ENCODE data around the gene TEX54. TPM values are rescaled to one million over a fixed set of nuclear protein-coding genes. Genes with fewer than 3 reads are reported as not detected.
A peak's percentile ranks its signal among the peaks of the same experiment; 100 is the strongest.

Gene TEX54
- total and polyA plus RNA-seq, 2 of the 13 experiments (the other 11 are each of a cell fraction or from before 2014, with no cell fraction given): not detected

GRCh38 chr11:62856333-62856895, 23.8 kb upstream of the TEX54 start (continued):
- TF ChIP-seq ZNF512 (CRISPR knock-in tag; IDR thresholded peaks at IDR 0.05): no peak
- 0 out of 2 replicates have a peak, but pooled peaks have one; percentile 44 for TF ChIP-seq NR2F2 (IDR thresholded peaks at IDR 0.05; ENCODE audit: borderline replicate concordance, low read depth)
- 0 out of 2 replicates have a peak, but pooled peaks have one; percentile 41 for TF ChIP-seq ZNF816 (CRISPR knock-in tag; IDR thresholded peaks at IDR 0.05; ENCODE audit: borderline replicate concordance)
- 0 out of 2 replicates have a peak, but pooled peaks have one; percentile 15 for TF ChIP-seq ZMAT3 (CRISPR knock-in tag; conservative IDR thresholded peaks at IDR 0.05)
- peak; percentile 11 for TF ChIP-seq JARID2 (CRISPR knock-in tag; IDR thresholded peaks at IDR 0.05; ENCODE audit: insufficient replicate concordance)
- TF ChIP-seq MLXIP (CRISPR knock-in tag; IDR thresholded peaks at IDR 0.05; ENCODE audit: borderline replicate concordance): 0 out of 2 replicates have a peak, but pooled peaks have one; percentile 78
- TF ChIP-seq REXO4 (CRISPR knock-in tag; IDR thresholded peaks at IDR 0.05; ENCODE audit: borderline replicate concordance): 0 out of 2 replicates have a peak, but pooled peaks have one; percentile 36
- TF ChIP-seq ASH2L (IDR thresholded peaks at IDR 0.05; ENCODE audit: insufficient read length, low read depth, low read length): no peak
- TF ChIP-seq ZNF768 (CRISPR knock-in tag; IDR thresholded peaks at IDR 0.05): no peak
- 0 out of 4 replicates have a peak, but pooled peaks of 1 of the 2 experiments have one; percentile 12 for TF ChIP-seq HMGXB4 (CRISPR knock-in tag; IDR thresholded peaks at IDR 0.05; ENCODE audit: borderline replicate concordance in 1 of 2, low read depth in 1 of 2)
- TF ChIP-seq ZNF580 (CRISPR knock-in tag; IDR thresholded peaks at IDR 0.05; ENCODE audit: borderline replicate concordance, low read depth): 0 out of 2 replicates have a peak, but pooled peaks have one; percentile 15
- 0 out of 2 replicates have a peak, but pooled peaks have one; percentile 28 for TF ChIP-seq TEF (CRISPR knock-in tag; IDR thresholded peaks at IDR 0.05)
- TF ChIP-seq NFAT5 (CRISPR knock-in tag; IDR thresholded peaks at IDR 0.05): no peak
- no peak for TF ChIP-seq MZF1 (CRISPR knock-in tag; IDR thresholded peaks at IDR 0.05; ENCODE audit: borderline replicate concordance)
